NCI-H2227 (cell line): Measurements from ENCODE around the gene NFKBIA.
"Not testable (repeated sequence)": the region's sequence is repeated elsewhere in the genome, so short reads cannot be mapped to it uniquely, and the experiment has no call there.

Source experiments
- DNase-seq: peaks from one replicate; lab custom pipeline; 2025; ENCODE audit not compliant: unreplicated experiment; lab: John Stamatoyannopoulos, UW

Gene NFKBIA

GRCh38 chr14:35369701-35370191 is 34.8 kb downstream of the NFKBIA start:
- no peak for DNase-seq

GRCh38 chr14:35368583-35369392 is 35.8 kb downstream of the NFKBIA start:
- no peak for DNase-seq

GRCh38 chr14:35368139-35368460 is 36.4 kb downstream of the NFKBIA start:
- no peak for DNase-seq

- DNase-seq = no peak
Observed at GRCh38 chr14:35367056-35367372, 37.5 kb downstream of the NFKBIA start.

- no peak for DNase-seq
Observed at GRCh38 chr14:35366521-35366976, 38.0 kb downstream of the NFKBIA start.

GRCh38 chr14:35366056-35366451 is 38.5 kb downstream of the NFKBIA start:
- DNase-seq = no peak

GRCh38 chr14:35365130-35366055 is 39.2 kb downstream of the NFKBIA start:
- no peak for DNase-seq

- DNase-seq = no peak
Observed at GRCh38 chr14:35362911-35363374, 41.6 kb downstream of the NFKBIA start.

- no peak for DNase-seq
Observed at GRCh38 chr14:35362450-35362849, 42.1 kb downstream of the NFKBIA start.

GRCh38 chr14:35361141-35361480 is 43.4 kb downstream of the NFKBIA start:
- DNase-seq = no peak

- DNase-seq = not testable (repeated sequence)
Observed at GRCh38 chr14:35359655-35360054, 44.9 kb downstream of the NFKBIA start.

GRCh38 chr14:35355981-35356841 is 48.3 kb downstream of the NFKBIA start:
- no peak for DNase-seq

GRCh38 chr14:35355235-35355634 is 49.3 kb downstream of the NFKBIA start:
- DNase-seq = not testable (repeated sequence)

GRCh38 chr14:35353409-35354172 is 51.0 kb downstream of the NFKBIA start:
- no peak for DNase-seq

GRCh38 chr14:35352274-35353233 is 52.0 kb downstream of the NFKBIA start:
- no peak for DNase-seq

GRCh38 chr14:35351897-35352273 is 52.7 kb downstream of the NFKBIA start:
- DNase-seq = no peak
